Gastroesophageal sphincter (tissue), 4 donors: ENCODE measurements around the gene CCDC171. TPM values are rescaled to one million over a fixed set of nuclear protein-coding genes. Genes with fewer than 3 reads are reported as not detected.

Experiments used
- ATAC-seq: fragments of 150-250 bp; one replicate; pipeline ENCODE4 v1.9.1; 2016; ENCODE audit warnings: mild to moderate bottlenecking, moderate library complexity
- H3K27ac ChIP-seq, 4 donors: fragments of 200-600 bp; sonication (generic) in 3 of 4; 1 replicate in 3 of 4; 2 replicates in 1 of 4; pipeline ENCODE4 v1.5.1; 2016 to 2019
- H3K27me3 ChIP-seq: fragments of 200-600 bp; sonication (generic); one replicate; pipeline ENCODE4 v1.5.1; 2019
- H3K36me3 ChIP-seq, 2 donors: fragments of 200-600 bp; sonication (generic); one replicate each; pipeline ENCODE4 v1.5.1; 2019; ENCODE audit warnings: control low read depth in 1 of 2
- H3K4me1 ChIP-seq, 3 donors: fragments of 200-600 bp; sonication (generic); 1 replicate in 2 of 3; 2 replicates in 1 of 3; pipeline ENCODE4 v1.5.1; 2016 to 2019; ENCODE audit warnings: control low read depth in 2 of 3
- H3K4me3 ChIP-seq, 2 donors: fragments of 200-600 bp; sonication (generic); one replicate each; pipeline ENCODE4 v1.5.1; 2019; ENCODE audit warnings: mild to moderate bottlenecking in 1 of 2, moderate library complexity in 1 of 2
- H3K9me3 ChIP-seq, 3 donors: fragments of 200-600 bp; sonication (generic); one replicate each; pipeline ENCODE4 v1.5.1; 2017 to 2019; ENCODE audit warnings: control low read depth in 2 of 3
- EP300 ChIP-seq: sonication (generic); formaldehyde crosslinking; IDR thresholded peaks from one replicate; pipeline ENCODE4 v1.6.1; 2017; ENCODE audit warnings: antibody characterized with exemption, mild to moderate bottlenecking
- POLR2A ChIP-seq, 2 donors: fragments of 450-650 bp; IDR thresholded peaks; one replicate each; pipeline ENCODE4 v1.6.1; 2017; ENCODE audit warnings: antibody characterized with exemption in 2 of 2, mild to moderate bottlenecking in 2 of 2, moderate library complexity in 1 of 2
- POLR2AphosphoS5 ChIP-seq: sonication (generic); formaldehyde crosslinking; IDR thresholded peaks from one replicate; pipeline ENCODE4 v1.6.1; 2017; ENCODE audit warnings: antibody characterized with exemption
- WGBS, 2 donors: methylation state at CpG; one replicate each; pipeline ENCODE4 v1.1.5; 2018; ENCODE audit warnings: low coverage in 1 of 2; 5-methylcytosine and 5-hydroxymethylcytosine counted together
- total RNA-seq, 4 donors: library from RNA; depleted of rRNA; stranded (reverse); fragments of >200 nt; gene quantifications; one replicate each; pipeline ENCODE4 v1.1.0, GENCODE V29; 2016
- TF ChIP-seq, protein P1 (sequence below), 4 experiments: fragments of 200-600 bp in 2 of 4; fragments of 450-650 bp in 2 of 4; sonication (generic) in 1 of 4; IDR thresholded peaks; one replicate each; pipeline ENCODE4 v1.5.1; 2017 to 2019; ENCODE audit warnings: antibody characterized with exemption in 4 of 4, mild to moderate bottlenecking in 2 of 4, moderate library complexity in 2 of 4

CCDC171 gene
- total RNA-seq, 4 donors from 2014 or later = 0.94 to 4.5 (median 2.8) TPM

DNA sequence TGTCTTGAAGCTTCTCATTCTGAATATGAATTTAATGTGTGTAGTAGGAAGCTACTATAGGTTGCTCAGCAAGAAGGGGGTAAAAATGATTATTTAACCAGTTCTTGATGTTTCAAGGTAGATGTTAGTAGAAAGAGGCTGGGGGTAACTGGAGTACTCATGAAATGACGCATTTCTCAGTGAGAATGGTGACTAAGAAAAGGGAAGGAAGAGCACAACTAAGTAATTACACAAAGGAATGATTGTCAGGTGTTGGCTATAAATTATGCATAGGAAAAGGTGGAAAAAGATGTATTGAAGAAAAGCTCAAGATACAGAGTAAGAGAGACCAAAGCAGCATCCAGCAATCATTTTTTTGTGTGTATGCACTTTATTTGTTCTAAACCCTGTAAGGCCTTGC, 40.6 kb upstream of the CCDC171 start:
- Histone ChIP-seq H3K36me3 (peaks cover 0 to 7% of the 10 kb centered on the region in 2 donors), H3K4me1 (peaks cover 0 to 29% (median 0%) of the 10 kb centered on the region in 3 donors), H3K9me3 (no peaks in the 10 kb centered on the region), H3K27ac (no peak overlapping the region), H3K27me3 (no peaks in the 10 kb centered on the region), H3K4me3 (no peak overlapping the region)
- no peak for ATAC-seq
- 78 to 83% methylated on average over 1 of the region's 1 CpG for WGBS, 2 donors
- TF ChIP-seq POLR2AphosphoS5 = no peak
- no peak for TF ChIP-seq EP300
- TF ChIP-seq, protein P1, sequence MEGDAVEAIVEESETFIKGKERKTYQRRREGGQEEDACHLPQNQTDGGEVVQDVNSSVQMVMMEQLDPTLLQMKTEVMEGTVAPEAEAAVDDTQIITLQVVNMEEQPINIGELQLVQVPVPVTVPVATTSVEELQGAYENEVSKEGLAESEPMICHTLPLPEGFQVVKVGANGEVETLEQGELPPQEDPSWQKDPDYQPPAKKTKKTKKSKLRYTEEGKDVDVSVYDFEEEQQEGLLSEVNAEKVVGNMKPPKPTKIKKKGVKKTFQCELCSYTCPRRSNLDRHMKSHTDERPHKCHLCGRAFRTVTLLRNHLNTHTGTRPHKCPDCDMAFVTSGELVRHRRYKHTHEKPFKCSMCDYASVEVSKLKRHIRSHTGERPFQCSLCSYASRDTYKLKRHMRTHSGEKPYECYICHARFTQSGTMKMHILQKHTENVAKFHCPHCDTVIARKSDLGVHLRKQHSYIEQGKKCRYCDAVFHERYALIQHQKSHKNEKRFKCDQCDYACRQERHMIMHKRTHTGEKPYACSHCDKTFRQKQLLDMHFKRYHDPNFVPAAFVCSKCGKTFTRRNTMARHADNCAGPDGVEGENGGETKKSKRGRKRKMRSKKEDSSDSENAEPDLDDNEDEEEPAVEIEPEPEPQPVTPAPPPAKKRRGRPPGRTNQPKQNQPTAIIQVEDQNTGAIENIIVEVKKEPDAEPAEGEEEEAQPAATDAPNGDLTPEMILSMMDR (IDR thresholded peaks at IDR 0.05) = no peak
- TF ChIP-seq POLR2A (IDR thresholded peaks at IDR 0.05) = no peak

DNA sequence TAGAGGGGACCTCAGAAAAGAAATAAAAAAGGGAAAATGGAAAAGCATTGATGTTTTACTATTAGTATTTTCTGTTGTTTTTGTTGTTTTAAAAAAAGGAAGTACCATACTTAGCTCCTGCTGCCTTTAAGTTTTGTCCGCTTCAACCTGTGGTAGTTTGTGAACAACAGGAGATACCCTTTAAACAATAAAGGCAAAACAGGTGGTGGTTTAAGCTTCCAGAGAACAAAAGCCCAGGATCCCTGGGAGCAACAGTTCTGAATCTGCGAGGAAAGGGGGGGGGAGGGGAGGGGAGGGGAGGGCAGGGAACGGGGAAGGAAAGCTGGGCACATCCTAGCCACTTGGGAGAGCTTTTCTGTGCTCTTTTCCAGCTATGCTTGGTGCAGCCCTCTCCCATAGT, 40.0 kb upstream of the CCDC171 start:
- Histone ChIP-seq H3K4me3 (no peak overlapping the region), H3K9me3 (no peaks in the 10 kb centered on the region), H3K36me3 (no peaks in the 10 kb centered on the region), H3K4me1 (peaks cover 0 to 27% (median 0%) of the 10 kb centered on the region in 3 donors), H3K27me3 (no peaks in the 10 kb centered on the region), H3K27ac (no peak overlapping the region)
- no peak for TF ChIP-seq EP300
- TF ChIP-seq POLR2AphosphoS5 = no peak
- TF ChIP-seq, protein P1 (IDR thresholded peaks at IDR 0.05) = no peak
- no peak for TF ChIP-seq POLR2A (IDR thresholded peaks at IDR 0.05)
- WGBS, 2 donors = 42 to 90% methylated on average over 1 to 3 of the region's 3 CpGs
- no peak for ATAC-seq

DNA sequence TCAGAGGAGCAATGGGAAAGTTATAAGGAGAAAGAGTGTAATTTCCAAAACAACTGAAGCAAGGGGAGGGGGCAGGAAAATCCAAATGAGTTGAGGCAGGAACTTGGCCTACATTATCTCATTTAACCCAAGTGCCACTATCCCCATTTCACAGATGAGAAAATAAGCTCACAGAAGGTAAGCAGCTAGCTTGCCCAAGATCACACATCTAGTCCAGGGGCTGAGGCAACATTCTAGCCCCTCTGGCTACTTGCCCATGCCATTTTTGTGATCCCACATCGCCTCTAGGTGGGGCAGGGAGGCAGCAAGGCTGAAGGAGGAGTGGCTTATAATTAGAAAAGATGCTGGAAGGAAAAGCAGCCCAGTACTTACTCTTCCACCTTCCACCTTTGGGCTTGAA, 39.5 kb upstream of the CCDC171 start:
- TF ChIP-seq EP300 = no peak
- TF ChIP-seq POLR2A (IDR thresholded peaks at IDR 0.05) = no peak
- no peak for TF ChIP-seq POLR2AphosphoS5
- TF ChIP-seq, protein P1 (IDR thresholded peaks at IDR 0.05) = no peak
- H3K9me3 ChIP-seq = no peaks in the 10 kb centered on the region
- H3K27me3 ChIP-seq = no peaks in the 10 kb centered on the region
- no peak overlapping the region for H3K4me3 ChIP-seq
- no peaks in the 10 kb centered on the region for H3K36me3 ChIP-seq
- no peak overlapping the region for H3K27ac ChIP-seq
- no peak for ATAC-seq
- WGBS, 2 donors = 27% methylated on average over 1 of the region's 1 CpG; no CpG with 5 or more reads in 1 of the 2 donors
- H3K4me1 ChIP-seq = peaks cover 0 to 22% (median 0%) of the 10 kb centered on the region in 3 donors

DNA sequence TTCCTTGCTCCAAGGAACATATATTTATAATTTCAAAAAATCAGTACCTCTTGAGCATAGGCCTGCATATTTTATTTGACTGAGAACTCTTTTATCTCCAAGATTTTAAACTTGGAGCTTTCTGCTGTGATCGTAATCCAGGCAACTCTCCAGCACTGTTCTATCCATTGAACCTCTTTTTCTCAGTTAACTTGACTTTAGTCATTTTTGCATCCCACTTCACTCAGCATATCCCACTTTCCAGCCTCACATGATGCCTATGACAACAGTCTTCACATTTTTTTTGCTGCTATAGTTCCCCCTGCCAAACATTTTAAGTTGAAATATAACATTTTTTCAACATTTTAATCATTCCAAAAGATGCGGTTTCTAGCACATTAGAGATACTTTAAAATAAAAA, 33.0 kb upstream of the CCDC171 start:
- H3K36me3 ChIP-seq = no peaks in the 10 kb centered on the region
- TF ChIP-seq POLR2AphosphoS5 = no peak
- TF ChIP-seq, protein P1 (IDR thresholded peaks at IDR 0.05) = no peak
- no peak for TF ChIP-seq EP300
- no peak for TF ChIP-seq POLR2A (IDR thresholded peaks at IDR 0.05)
- WGBS, 2 donors = 74 to 86% methylated on average over 2 of the region's 2 CpGs
- H3K4me1 ChIP-seq = no peaks in the 10 kb centered on the region
- H3K4me3 ChIP-seq = no peak overlapping the region
- no peaks in the 10 kb centered on the region for H3K27me3 ChIP-seq
- ATAC-seq = no peak
- H3K9me3 ChIP-seq = no peaks in the 10 kb centered on the region
- no peak overlapping the region for H3K27ac ChIP-seq

DNA sequence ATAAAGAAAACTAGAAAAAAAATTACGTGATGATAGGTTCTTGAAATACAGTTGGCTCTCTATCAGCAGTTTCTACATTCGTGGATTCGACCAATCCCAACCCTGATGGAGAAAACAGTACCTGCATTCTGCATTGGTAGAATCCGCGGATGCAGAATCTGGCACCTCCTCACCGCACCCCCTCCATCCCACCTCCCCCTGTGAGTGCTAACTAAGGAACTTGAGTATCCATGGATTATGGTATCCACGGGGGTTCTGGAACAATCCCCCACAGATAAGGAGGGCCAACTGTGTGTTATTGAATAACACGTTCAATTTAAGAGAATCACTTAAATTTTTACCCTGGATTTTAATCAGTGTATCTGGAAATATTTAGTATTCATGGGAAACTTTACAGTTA, 31.6 kb upstream of the CCDC171 start:
- Histone ChIP-seq H3K36me3 (no peaks in the 10 kb centered on the region), H3K4me3 (no peak overlapping the region), H3K4me1 (no peaks in the 10 kb centered on the region), H3K9me3 (no peaks in the 10 kb centered on the region), H3K27me3 (no peaks in the 10 kb centered on the region), H3K27ac (no peak overlapping the region)
- ATAC-seq = no peak
- TF ChIP-seq EP300 (no peak), POLR2A (IDR thresholded peaks at IDR 0.05) (no peak), POLR2AphosphoS5 (no peak)
- TF ChIP-seq, protein P1 (IDR thresholded peaks at IDR 0.05) = no peak
- 69 to 75% methylated on average over 7 of the region's 8 CpGs for WGBS, 2 donors
